Panc1 (cell line): ENCODE results near the gene RPL3. TPM values are rescaled to one million over a fixed set of nuclear protein-coding genes. Genes with fewer than 3 reads are reported as not detected.

ENCODE experiments used
- ATAC-seq: fragments of 200-7000 bp; cut with Tn5 transposase; 2 replicates; pipeline ENCODE4 v1.9.1; 2020; ENCODE audit warnings: mild to moderate bottlenecking, moderate library complexity
- BruUV-seq: library from RNA; stranded (reverse); fragments of 400-500 nt; replicated peaks from 2 replicates; lab custom pipeline; 2021; lab: Mats Ljungman, UMichigan
- CTCF ChIA-PET: fragments of 300-600 bp; sonication (Branson Sonifier 250); formaldehyde crosslinking; loops from one replicate; lab custom pipeline; 2022; ENCODE audit warnings: antibody characterized with exemption; lab: Charles Lee
- POLR2A ChIA-PET: fragments of 300-600 bp; sonication (Branson Sonifier 250); formaldehyde crosslinking; loops from one replicate; lab custom pipeline; 2022; ENCODE audit warnings: antibody characterized with exemption; lab: Charles Lee
- DNase-seq: peaks from one replicate; pipeline ENCODE4 v3.0.0-alpha.2; 2010; ENCODE audit warnings: low read depth, low spot score
- H3K27ac ChIP-seq: 2 replicates; pipeline ENCODE4 v1.5.1; 2011; ENCODE audit warnings: mild to moderate bottlenecking, low read length, inconsistent platforms
- H3K27me3 ChIP-seq: fragments of 200-500 bp; sonication (Bioruptor generic); 2 replicates; pipeline ENCODE4 v1.6.0; 2014; ENCODE audit warnings: low read length, inconsistent platforms; ENCODE audit not compliant: control insufficient read depth, insufficient read depth
- H3K36me3 ChIP-seq: fragments of 200-500 bp; sonication (Bioruptor generic); 2 replicates; pipeline ENCODE4 v1.5.1; 2014; ENCODE audit warnings: inconsistent platforms, mild to moderate bottlenecking, low read length, moderate library complexity; ENCODE audit not compliant: control insufficient read depth, insufficient read depth
- H3K4me1 ChIP-seq: 2 replicates; pipeline ENCODE4 v1.5.1; 2011; ENCODE audit warnings: inconsistent platforms, mild to moderate bottlenecking, low read length, moderate library complexity; ENCODE audit not compliant: control insufficient read depth, insufficient read depth
- H3K4me3 ChIP-seq, 2 experiments: 2 replicates each; pipeline ENCODE4 v1.5.1; 2011 to 2012; ENCODE audit warnings: low read depth in 2 of 2, low read length in 2 of 2, mild to moderate bottlenecking in 2 of 2, inconsistent platforms in 1 of 2, moderate library complexity in 1 of 2
- H3K9me3 ChIP-seq: fragments of 200-500 bp; sonication (Bioruptor generic); 2 replicates; pipeline ENCODE4 v1.5.1; 2014; ENCODE audit warnings: low read depth, mild to moderate bottlenecking, inconsistent platforms, low read length, moderate library complexity; ENCODE audit not compliant: control insufficient read depth, insufficient read depth
- POLR2AphosphoS5 ChIP-seq: IDR thresholded peaks from 2 replicates; pipeline ENCODE4 v1.6.1; 2012; ENCODE audit warnings: mild to moderate bottlenecking, low read depth, low read length, moderate library complexity
- SIN3A ChIP-seq: IDR thresholded peaks from 2 replicates; pipeline ENCODE4 v1.6.1; 2012; ENCODE audit warnings: low read depth, mild to moderate bottlenecking, low read length, moderate library complexity, borderline replicate concordance; ENCODE audit not compliant: insufficient read depth
- TCF7L2 ChIP-seq: IDR thresholded peaks from 2 replicates; pipeline ENCODE4 v1.6.1; 2011; ENCODE audit warnings: mild to moderate bottlenecking, low read depth, low read length, inconsistent platforms
- in situ Hi-C: cut with HindIII; loops from 2 replicates; pipeline ENCODE4 v1.10.0; 2016; ENCODE audit warnings: low sequenced_read_pairs, low pct_unique_long_range_greater_than_20kb
- intact Hi-C: fragments of 100-400 bp; cut with micrococcal nuclease; formaldehyde crosslinking; loops from one replicate; pipeline ENCODE4 v1.10.0; 2022; ENCODE audit not compliant: unreplicated experiment
- total RNA-seq: library from RNA; stranded (reverse); gene quantifications from one replicate; pipeline ENCODE4 v1.2.1, GENCODE V29; 2021; ENCODE audit not compliant: unreplicated experiment
- TF ChIP-seq, protein P1 (sequence below): fragments of 450-650 bp; IDR thresholded peaks from 2 replicates; pipeline ENCODE4 v1.5.1; 2017; ENCODE audit warnings: mild to moderate bottlenecking
- TF ChIP-seq, protein P2 (sequence below), 2 experiments: IDR thresholded peaks; 2 replicates each; pipeline ENCODE4 v1.6.1; 2011 to 2012; ENCODE audit warnings: low read depth in 2 of 2, control low read depth in 1 of 2, low read length in 1 of 2, mild to moderate bottlenecking in 1 of 2, moderate library complexity in 1 of 2; ENCODE audit not compliant: insufficient read depth in 1 of 2

The RPL3 gene
- total RNA-seq, 1 experiment from 2014 or later, result 885 TPM

- intact Hi-C loops (no loop called here), in situ Hi-C loops (no loop called here)
- Histone ChIP-seq H3K27me3 (no peaks in the 10 kb centered on the region), H3K36me3 (no peaks in the 10 kb centered on the region), H3K4me3 (no peak overlapping the region), H3K27ac (peak overlapping the region; percentile 63), H3K4me1 (peaks cover 38% of the 10 kb centered on the region), H3K9me3 (no peaks in the 10 kb centered on the region)
- ChIA-PET POLR2A (no interaction called here), CTCF (interaction anchor here (0.5 to 0.9 kb wide), 3 partner anchors 13 to 86 kb away, joined by 5 to 7 read pairs (median 7); no protein-coding TSS in a partner anchor)
- TF ChIP-seq, protein P1, sequence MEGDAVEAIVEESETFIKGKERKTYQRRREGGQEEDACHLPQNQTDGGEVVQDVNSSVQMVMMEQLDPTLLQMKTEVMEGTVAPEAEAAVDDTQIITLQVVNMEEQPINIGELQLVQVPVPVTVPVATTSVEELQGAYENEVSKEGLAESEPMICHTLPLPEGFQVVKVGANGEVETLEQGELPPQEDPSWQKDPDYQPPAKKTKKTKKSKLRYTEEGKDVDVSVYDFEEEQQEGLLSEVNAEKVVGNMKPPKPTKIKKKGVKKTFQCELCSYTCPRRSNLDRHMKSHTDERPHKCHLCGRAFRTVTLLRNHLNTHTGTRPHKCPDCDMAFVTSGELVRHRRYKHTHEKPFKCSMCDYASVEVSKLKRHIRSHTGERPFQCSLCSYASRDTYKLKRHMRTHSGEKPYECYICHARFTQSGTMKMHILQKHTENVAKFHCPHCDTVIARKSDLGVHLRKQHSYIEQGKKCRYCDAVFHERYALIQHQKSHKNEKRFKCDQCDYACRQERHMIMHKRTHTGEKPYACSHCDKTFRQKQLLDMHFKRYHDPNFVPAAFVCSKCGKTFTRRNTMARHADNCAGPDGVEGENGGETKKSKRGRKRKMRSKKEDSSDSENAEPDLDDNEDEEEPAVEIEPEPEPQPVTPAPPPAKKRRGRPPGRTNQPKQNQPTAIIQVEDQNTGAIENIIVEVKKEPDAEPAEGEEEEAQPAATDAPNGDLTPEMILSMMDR, result peak; percentile 73
- no peak for TF ChIP-seq POLR2AphosphoS5
- no peak for ATAC-seq
- DNase-seq, result no peak
- no TSS peak for BruUV-seq
Measured at GRCh38 chr22:39306456-39307361, 12.7 kb downstream of the RPL3 start.

- ATAC-seq (no peak), DNase-seq (no peak)
- H3K4me1 ChIP-seq, result peaks cover 41% of the 10 kb centered on the region
- ChIA-PET CTCF (no interaction called here), POLR2A (no interaction called here)
- in situ Hi-C loops (no loop called here), intact Hi-C loops (no loop called here)
- H3K9me3 ChIP-seq, result no peaks in the 10 kb centered on the region
- no peak overlapping the region for H3K4me3 ChIP-seq
- H3K27ac ChIP-seq, result no peak overlapping the region; the same call in 1 of the 2 replicates
- TF ChIP-seq TCF7L2, result no peak
- TF ChIP-seq, protein P1, result no peak
- H3K36me3 ChIP-seq, result no peaks in the 10 kb centered on the region
- H3K27me3 ChIP-seq, result no peaks in the 10 kb centered on the region
- no TSS peak for BruUV-seq
Measured at GRCh38 chr22:39303892-39304671, 15.3 kb downstream of the RPL3 start.

DNA sequence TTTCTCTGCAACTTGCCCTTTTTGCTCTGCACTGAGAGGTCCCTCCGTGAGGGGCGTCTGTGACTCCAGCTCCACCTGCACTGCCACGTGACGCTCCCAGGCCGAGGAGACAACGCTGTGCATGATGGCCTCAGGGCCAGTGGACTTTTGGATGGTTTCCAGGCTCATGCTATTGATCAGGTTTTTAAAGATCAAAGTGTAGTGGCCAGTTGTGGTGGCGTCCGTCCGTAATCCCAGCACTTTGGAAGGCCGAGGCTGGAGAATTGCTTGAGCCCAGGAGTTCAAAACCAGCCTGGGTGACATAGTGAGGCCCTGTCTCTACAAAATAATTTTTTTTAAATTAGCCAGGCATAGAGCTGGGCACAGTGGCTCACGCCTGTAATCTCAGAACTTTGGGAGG is 16.1 kb downstream of the RPL3 start:
- H3K27me3 ChIP-seq, result no peaks in the 10 kb centered on the region
- BruUV-seq, result no TSS peak
- POLR2A ChIA-PET, result no interaction called here
- ATAC-seq (no peak), DNase-seq (no peak)
- no peak overlapping the region for H3K27ac ChIP-seq
- no peak for TF ChIP-seq POLR2AphosphoS5
- TF ChIP-seq, protein P2, sequence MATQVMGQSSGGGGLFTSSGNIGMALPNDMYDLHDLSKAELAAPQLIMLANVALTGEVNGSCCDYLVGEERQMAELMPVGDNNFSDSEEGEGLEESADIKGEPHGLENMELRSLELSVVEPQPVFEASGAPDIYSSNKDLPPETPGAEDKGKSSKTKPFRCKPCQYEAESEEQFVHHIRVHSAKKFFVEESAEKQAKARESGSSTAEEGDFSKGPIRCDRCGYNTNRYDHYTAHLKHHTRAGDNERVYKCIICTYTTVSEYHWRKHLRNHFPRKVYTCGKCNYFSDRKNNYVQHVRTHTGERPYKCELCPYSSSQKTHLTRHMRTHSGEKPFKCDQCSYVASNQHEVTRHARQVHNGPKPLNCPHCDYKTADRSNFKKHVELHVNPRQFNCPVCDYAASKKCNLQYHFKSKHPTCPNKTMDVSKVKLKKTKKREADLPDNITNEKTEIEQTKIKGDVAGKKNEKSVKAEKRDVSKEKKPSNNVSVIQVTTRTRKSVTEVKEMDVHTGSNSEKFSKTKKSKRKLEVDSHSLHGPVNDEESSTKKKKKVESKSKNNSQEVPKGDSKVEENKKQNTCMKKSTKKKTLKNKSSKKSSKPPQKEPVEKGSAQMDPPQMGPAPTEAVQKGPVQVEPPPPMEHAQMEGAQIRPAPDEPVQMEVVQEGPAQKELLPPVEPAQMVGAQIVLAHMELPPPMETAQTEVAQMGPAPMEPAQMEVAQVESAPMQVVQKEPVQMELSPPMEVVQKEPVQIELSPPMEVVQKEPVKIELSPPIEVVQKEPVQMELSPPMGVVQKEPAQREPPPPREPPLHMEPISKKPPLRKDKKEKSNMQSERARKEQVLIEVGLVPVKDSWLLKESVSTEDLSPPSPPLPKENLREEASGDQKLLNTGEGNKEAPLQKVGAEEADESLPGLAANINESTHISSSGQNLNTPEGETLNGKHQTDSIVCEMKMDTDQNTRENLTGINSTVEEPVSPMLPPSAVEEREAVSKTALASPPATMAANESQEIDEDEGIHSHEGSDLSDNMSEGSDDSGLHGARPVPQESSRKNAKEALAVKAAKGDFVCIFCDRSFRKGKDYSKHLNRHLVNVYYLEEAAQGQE (IDR thresholded peaks at IDR 0.05; ENCODE audit: insufficient read depth in 1 of 2, low read depth in 2 of 2, low read length in 1 of 2), result no peak
- TF ChIP-seq TCF7L2, result no peak
- TF ChIP-seq SIN3A, result no peak
- TF ChIP-seq, protein P1, result no peak
- CTCF ChIA-PET, result interaction anchor here (0.5 kb wide), 1 partner anchor 15 kb away, joined by 3 read pairs; no protein-coding TSS in a partner anchor
- H3K36me3 ChIP-seq, result no peaks in the 10 kb centered on the region
- intact Hi-C loops (no loop called here), in situ Hi-C loops (no loop called here)
- H3K4me3 ChIP-seq, result no peak overlapping the region
- no peaks in the 10 kb centered on the region for H3K9me3 ChIP-seq
- H3K4me1 ChIP-seq, result peaks cover 37% of the 10 kb centered on the region
